Measurements from ENCODE around the gene PSMB5.

PSMB5 gene

DNA sequence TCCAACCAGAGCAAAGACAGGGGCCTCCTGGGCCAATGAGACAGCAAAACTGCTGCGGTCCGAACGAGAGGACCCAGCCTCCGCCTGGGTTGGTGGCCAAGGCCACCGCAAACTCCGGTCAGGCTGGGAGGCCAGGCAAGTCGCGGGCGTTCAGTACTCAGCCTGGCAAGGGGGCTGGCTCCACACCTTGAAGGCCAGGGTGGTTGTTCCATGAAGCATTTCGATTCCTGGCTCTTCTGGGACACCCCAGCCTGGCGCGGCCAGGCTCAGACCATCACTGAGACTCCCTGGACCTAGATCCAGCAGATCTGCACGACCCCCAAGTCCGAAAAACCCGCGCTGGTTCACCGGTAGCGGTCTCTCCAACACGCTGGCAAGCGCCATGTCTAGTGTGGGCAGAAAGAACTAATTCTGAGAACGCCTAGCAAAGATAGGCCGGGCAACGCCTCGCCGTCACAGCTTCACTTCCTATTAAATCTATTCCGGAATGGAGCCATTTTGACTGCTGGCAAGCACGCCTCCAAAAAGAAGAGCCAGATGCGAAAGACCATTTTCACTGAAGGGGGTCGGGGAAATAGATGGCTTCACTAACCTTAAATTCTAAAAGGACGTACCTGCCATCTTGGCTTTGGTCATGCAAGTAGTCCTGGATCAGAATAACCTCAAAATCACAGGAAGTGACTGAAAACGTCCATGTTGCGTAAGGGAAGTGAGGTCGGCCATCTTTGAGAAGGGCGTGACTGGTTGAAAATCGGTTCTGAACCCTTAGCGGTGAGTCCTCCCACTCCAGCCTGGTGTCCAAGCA, at the start of gene PSMB5:
Gene PSMB5, minus strand, starts transcription at position 403 of the 805 bp plus-strand sequence. Its CDS starts 19 bp downstream, at position 384.
- peak; percentile 95 for DNase-seq (ENCODE audit: low spot score)

DNA sequence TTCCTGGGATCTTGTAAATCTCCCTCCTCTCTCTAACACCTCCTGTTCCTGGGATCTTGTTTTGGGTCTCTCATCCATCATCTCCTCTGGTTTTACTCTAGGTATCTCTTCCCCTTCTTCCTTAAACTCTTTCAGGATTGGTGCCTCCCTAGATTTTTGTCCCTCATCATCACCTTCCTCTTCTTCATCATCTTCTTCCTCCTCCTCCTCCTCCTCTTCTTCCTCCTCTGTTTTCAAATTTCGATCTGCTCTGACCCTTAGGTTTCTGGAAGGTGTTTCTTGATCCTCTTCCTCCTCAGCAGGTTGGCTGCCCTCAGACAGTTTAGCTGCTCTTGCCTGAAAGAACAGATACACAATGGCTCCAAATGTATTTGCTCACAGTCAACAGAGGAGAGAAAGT, 45.8 kb upstream of the PSMB5 start:
- DNase-seq (ENCODE audit: low spot score): no peak

DNA sequence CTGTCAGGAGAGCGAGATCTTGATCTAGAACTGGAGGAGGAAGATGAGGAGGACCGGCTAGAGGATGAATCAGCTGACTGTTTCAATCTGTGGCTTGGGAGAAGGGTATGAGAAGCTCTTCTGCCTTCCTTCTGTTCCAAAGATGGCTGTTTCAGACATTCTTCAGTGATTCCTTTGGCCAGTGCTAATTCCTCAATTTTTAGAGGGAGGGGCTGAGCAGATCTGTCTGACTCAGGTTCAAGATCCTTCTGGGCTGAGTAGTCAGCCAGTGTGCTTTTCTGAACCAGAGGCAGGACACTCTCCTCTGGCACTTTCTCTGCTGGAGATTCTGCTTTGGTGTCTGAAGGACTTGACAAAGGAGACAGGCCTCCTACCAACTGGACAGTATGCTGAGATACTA, 45.0 kb upstream of the PSMB5 start:
- DNase-seq (ENCODE audit: low spot score): no peak

DNA sequence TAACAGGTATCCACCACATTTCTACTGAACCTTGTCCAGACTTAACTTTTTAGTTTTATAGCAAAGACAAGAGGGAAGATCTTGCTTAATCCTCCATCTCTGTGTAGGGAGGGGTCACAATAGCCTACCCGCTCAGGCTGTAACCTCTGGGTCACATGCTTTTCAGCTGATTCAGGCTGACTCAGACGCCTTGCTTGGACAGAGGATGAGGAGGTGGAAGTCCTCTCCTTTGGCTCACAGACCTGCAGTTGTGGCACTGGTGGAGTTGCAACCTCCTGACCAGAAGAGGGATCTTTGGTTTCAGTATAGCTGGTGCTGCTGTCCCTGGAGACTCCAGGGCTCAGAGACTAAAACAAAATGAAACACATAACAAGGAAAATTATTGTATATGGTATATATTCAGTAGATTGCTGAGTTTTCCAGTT, 44.0 kb upstream of the PSMB5 start:
- DNase-seq (ENCODE audit: low spot score): peak; percentile 50

DNA sequence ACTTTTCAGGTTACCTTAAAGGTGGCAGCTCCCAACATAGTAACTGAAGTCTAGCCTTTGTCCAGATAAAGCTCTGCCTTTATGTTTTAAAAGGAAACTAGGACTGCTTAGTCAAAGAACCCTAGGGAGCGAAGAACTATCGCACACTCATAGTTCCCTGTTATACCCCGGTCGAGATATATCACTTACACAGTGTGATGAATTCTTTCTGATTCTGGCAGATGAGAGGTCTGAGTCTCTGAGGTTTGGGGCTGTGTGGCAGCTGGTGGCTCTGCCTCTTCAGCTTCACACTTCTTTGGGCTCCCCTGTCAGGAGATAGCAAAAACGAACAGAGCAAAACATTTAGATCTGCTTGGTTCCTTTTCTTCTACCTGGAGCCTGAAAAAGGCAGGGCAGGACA, 43.3 kb upstream of the PSMB5 start:
- DNase-seq (ENCODE audit: low spot score): no peak

DNA sequence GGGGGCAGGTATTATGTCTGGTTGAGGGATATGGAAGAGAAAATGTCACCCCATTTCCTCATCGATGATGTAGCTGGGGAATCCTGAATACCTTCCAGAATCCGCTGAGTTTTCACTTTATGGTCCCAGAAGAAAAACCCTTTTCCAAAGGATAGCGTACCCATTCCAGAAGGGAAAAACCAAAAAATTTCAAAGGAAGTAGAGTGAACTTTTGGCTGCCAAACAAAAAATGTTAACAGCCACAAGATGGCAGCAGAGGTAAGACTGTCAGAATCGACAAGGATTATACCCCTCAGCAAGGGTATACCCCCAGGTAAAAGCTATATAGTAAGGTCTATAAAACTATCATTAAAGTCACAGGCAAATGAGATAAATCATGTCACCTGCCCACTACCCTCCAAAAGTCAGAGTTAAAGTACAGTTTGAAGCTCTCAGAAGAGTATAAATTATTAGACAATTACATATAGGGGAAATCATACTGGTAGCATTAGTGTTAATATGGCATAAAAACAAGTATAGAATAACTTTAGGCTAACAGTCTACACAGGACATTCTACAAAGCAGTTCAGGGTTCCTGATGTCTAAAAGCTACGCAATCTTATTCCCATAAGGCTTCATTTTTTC, 42.2 kb upstream of the PSMB5 start:
- DNase-seq (ENCODE audit: low spot score): no peak

DNA sequence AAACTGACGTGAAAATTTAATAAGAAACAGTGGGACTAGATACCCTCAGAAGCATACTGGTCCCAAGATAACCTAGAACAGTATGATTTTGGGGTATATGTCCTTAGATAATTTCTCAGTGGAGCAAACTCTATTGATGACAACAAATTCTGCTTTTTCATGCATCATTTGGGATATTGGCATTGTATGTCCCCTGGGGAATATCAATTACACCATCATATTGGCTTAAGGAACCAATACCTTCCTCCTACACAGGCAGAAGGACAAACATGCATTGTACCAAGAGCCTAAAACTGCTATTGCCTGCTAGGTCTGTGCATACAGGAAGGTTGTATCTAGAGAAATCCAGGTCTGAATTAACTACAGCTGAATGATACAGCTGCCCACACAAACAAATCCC, 40.2 kb upstream of the PSMB5 start:
- DNase-seq (ENCODE audit: low spot score): no peak

DNA sequence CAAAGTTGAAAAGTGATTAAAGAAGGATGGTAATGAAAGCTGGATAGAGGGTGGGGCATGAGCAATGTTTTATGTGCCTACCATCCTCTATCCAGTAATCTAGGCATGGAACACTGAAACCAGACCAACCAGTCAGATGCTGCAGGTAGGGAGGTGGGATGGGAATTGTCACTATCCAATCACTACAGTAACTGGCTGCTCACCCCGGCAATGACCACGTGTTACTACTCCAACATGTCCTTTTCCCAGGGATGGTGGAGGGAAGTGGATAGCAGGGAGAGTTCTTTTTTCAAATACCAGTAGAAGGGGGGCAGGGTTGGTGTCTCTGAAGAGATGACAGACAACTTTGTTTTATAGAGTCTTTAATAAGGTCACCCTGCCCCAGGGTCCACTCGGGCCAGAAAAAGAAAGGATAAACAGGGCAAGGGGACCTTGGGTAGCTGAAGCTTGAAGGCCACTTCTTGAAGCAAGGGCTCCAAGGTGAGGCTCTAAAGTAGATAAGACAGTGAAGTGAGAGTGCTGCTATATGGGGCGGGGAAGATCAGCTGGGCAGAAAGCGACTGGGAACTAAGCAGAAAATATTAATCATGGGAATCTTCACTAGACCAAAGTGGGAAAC, 37.3 kb upstream of the PSMB5 start:
- no peak for DNase-seq (ENCODE audit: low spot score)

DNA sequence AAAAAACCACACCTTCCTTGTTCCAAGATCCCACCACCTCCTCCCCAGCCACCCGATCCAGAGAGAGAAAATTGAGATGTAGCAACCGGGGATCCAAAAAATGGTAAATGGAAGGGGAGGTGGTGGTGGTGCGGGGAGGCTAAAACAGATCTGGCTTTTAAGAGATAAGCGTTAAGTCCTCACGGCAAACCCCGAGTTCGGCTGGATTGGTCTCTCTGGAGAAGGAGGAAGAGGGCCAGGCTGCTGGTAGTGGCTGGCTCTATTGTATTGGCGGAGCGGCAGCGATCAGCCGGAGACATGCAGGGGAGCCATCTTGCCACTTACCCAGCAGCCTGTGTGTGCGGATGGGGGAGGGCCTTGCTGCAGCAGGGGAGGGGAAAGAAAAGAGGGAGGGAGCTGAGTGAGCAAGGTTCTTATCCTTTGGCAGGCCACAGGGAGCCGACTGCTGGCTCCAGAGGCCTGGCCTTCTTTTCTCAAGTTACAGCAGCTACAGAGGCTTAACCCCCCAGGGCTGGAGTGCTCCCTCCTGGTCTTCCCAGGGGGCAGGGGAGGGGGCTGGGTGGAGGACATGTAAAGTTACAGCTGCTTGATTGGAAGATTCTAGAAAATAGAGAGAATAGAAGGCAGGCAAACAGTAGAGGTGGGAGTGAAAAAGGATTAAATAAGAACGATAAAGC, 36.7 kb upstream of the PSMB5 start:
- peak; percentile 89 for DNase-seq (ENCODE audit: low spot score)

DNA sequence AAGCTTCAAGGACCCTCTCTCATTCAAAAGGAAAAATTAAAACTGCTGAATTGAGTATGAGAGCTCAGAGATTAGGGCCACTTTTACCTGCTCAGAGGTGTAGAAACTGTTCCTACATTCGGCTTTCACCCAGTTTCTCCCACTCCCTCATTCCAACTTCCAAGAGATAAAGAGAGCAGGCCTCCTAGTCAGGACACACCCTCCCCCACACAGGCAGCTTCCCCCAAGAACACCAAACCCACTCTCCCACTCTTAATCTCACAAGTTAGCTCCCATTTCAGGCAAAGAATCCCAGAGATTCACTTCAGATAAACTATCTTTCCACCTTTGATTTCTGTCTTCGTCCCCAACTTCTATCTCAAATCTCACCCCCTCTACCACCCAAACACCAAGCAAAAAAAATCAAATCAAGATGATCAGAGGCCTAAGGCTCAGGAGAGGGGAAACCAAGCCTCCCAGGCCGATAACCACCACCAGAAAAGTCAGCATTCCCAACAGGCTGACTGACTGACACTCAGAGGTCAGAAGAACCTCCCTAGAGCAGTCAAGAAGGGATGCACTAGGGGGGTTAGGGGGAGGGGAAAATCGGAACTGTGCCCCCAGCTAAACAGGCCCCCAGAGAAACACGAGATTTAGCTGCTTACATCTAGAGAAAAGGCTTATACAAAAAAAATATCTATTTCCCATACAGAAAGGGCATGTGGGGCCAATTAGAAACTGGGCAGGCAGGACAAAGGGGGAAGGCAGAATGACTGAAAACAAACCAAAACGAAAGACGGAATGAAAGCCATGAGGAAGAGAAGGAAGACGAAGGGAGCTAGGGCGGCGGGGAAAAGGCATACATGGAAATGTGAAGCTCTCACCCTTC, 35.8 kb upstream of the PSMB5 start:
- DNase-seq (ENCODE audit: low spot score): no peak

DNA sequence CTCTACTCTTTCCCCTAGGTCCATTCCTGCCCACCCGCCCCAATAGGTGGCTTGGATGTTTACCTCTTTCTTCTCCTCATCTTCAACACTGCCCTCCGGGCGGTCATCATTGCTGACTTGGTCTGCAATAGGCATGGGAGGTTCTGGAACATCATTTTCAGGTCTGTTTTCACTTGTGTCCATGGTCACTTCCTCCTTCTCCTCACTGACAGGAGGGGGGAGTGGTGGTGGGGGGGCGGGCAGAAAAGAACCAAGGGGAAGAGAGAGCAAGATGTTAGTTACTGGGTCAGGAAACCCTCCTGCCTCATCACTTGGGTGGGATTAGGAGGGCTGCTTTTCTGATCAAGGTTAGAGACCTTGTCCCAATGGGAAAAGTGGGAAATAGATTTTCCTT, 34.7 kb upstream of the PSMB5 start:
- DNase-seq (ENCODE audit: low spot score): no peak

DNA sequence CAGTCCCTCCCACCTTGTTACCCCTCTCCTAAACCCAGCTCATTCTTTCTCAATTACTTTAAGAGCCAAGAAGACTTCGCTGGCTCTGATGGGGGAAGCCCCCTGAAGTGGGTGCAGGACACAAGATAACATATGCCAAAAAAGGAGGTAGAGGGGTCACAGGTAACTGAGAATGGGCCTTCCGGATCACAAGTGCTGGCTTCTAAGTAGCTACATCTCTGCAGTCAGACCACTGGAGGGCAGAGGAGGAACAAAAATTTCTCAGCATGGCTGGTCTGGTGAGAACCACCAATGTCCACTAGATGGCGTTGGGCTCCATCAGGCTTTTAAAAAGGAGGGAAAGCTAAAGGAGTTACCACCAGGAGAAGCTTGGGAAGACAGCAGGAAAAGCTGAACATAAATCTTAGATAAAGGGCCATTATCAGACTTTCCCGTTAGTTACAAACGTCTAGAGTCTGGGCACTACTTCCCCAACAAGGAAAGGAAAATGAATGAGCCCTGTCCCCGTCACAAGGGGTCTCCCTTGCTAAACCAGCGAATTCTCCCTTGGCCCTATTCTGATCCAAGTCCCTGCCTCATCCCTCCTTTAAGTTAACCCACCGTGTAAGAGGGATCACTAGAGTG, 34.2 kb upstream of the PSMB5 start:
- peak; percentile 91 for DNase-seq (ENCODE audit: low spot score)

DNA sequence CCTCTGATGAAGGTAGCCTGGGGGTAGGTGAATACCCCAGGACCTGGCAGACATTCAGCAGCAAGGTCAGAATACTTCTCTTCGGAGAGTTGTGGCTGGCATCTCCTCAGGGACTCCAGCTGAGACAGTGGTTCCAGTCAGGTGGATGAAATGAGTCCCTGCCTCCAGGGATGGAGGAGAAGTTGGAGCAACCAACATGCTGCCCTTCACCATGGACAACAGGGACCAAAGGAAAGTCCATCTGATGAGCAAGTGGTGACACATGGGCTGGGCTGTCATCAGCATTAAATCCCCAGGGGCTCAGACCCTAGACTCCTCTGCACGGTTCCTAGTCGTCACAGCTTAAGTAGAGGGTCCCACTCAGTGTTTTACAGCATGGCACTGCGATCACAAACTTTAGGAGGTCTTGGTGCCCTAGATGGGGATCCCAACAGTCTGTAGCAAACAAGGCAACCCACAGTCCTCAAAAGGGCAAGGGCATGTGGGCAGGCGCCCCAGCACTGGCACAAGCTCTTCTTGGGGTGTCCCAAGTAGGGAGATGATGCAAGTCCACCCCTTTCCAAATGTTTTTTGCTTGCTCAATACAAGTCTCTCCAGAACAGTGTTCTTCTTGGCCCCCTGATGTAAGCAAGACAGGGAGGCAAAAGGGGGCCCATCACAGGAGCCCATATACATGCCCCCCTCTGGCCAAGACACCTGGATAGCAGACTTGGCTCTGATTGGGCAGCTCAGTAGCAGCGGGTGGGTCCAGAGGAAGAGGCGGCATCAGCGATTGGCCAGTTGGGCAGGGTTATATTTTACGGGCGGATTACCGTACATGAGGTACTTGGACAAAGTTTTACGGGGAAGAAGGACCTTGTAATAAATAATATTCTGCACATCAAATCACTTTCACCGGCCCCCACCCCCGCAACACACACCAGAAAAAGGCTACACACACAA, 33.4 kb upstream of the PSMB5 start:
- DNase-seq (ENCODE audit: low spot score): no peak

DNA sequence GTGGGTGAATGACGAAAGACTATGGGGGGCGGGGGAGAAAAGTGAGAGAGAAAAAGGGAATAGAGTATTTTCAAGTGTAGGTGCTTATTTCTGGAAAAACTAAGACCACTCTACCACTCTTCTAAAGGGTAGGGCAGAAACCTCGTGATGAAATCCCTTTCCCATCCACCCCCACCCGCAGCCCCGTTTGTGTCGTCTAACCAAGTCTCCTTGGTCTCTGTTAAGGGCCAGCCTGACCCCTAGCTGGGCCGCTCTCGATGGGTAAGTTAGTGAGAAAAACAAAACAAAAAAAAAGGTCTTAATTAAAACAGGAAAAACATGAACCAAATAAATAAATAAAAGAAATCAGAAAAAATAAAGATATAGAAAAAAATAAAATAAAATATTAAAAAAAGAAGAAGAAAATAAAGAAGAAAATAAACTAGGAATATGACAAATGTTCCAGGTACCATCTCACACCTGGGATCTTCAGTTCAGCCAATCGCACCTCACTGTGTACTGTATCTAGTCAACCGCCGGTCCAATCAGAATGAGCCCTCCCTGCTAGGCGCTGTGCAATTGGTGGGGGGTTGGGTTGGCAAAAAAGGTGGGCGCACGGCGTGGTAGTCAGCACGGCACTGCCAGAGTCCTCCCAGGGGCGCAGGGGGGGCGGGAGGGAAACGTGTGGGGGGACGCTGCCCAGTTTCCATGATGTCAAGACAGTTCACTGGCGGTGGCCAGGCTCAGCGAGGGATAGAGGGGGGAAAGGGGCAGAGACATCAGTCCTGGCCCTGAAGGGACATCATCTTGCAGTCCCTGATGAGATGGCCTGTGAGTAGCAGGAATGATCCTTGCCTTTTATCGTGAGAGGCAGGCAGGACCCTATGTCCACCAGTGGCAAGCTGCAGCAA, 32.4 kb upstream of the PSMB5 start:
- DNase-seq (ENCODE audit: low spot score): no peak

DNA sequence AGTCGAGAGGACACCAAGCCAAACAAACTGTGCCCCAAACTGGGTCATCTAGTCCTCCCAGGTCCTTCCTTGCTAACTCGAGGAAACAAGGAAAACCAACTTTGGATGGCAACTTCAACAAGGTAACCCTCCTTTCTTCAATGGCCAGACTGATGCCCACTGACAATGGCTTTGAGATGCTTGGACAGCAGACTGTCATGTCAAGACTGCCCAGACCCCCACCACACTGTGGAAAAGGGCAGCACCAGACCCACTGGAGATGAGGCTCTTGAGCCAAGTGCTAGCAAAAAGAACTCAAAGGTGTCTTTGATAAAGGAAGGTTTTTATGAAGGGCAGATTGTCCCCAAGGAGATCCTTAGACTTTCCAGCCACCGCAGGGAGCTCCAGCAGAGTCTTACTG, 31.7 kb upstream of the PSMB5 start:
- no peak for DNase-seq (ENCODE audit: low spot score)

DNA sequence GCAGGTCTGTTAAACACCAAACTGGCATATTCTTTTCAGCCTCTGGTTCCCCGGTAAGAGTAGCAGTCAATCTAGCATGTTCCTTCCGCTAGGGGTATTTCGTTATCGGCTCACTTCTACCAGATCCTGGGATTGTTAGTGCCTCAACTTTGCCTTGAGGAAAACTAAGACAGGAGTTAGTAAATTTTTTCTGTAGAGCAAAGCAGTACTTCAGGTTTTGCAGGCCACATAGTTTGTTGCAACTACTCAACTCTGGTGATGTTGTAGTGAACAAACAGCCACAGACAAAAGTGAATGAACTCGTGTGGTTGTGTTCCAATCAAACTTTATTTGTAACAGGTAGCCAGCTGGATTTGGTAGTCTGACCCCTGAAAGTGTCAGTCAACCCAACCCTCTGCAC, 28.9 kb upstream of the PSMB5 start:
- no peak for DNase-seq (ENCODE audit: low spot score)

DNA sequence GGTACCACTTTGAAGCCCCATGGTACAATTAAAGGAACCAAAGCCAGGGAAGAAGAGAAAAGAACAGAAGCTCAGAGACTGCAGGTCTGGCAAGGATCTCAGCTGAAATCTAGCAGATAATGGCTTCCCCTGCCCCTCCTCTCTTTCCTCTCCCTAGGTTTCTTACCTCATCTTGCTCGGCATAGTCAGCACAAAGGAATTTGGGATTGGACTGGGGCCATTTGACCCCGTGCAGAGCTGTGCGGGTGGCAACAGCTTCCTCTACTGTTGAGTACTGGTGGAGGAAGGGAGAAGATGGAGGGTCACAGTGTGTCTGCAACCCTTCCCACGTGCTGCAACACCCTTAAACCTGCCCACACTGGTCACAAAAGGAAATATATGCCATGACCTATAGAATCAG, 27.3 kb upstream of the PSMB5 start:
- DNase-seq (ENCODE audit: low spot score): no peak

DNA sequence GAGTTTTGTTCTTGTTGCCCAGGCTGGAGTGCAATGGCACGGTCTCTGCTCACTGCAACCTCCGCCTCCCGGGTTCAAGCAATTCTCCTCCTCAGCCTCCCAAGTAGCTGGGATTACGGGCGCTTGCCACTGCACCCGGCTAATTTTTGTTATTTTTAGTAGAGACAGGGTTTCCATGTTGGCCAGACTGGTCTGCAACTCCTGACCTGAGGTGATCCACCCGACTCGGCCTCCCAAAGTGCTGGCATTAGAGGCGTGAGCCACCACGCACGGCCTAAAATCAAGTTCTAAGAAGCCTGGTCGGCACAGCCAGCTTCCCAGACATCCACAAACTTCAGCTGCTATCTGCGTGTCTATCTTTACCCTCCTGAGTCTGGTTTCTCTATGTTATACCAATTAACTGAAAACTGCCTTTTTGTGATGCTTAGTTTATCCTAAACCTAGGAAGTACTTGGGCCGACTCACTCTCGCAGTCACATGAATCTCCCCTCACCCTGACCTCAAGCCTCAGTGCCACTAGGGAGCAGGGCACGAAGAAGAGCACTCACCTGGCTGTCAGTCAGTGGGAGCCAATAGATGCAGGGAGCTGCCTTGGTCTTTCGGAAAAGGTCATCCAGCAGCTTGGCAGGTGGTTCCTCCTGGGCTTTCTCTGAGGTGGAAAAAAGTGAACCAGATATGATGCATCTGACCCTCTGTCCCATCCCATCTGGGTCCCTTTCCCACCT, 26.0 kb upstream of the PSMB5 start:
- DNase-seq (ENCODE audit: low spot score): no peak

All from globus pallidus (tissue), 1 donor.